Measurements from ENCODE around the gene SHANK1.

DNA sequence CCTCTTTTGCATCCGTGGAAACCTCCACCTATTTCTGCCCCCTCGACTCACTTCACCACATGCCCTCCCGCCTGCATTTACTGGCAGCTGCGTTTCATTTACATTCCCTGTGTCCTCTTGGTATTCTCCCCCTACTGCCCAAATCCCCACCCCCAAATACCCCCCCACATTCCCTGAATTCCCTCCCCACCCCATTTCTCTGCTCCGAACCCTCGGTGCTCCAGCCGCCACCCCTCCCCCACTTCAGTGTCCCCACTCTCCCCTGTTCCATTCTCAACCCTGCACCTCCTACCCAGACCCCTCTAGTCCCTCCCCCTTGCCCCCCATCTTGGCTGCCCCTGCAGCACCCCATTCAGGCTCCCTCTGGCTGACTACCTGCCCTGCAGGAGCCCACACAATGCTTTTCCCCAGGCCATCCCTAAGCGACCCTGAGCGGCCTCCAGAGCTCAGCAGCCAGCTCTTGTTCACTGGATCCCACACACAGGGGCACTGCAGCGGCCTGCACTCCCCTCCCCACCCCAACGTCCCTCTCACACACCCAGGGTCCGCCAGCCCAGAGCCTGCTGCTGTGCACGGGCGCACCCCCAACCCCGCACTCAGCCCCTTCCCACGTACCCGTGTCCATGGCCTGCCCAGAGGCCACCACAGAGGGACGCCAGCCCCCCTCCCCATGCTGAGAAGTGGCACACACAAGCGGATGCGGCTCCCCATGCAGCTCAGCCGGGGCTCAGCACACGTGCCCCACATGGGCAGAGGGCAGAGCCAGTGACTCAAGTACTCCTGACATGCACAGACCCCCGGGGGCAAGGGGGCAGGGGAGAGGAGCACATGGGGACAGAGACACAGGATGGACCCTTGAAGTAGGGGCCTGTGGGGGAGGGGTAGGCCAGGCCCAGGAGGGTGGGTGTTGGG, 26.3 kb downstream of the SHANK1 start:
- TF ChIP-seq, protein P1, sequence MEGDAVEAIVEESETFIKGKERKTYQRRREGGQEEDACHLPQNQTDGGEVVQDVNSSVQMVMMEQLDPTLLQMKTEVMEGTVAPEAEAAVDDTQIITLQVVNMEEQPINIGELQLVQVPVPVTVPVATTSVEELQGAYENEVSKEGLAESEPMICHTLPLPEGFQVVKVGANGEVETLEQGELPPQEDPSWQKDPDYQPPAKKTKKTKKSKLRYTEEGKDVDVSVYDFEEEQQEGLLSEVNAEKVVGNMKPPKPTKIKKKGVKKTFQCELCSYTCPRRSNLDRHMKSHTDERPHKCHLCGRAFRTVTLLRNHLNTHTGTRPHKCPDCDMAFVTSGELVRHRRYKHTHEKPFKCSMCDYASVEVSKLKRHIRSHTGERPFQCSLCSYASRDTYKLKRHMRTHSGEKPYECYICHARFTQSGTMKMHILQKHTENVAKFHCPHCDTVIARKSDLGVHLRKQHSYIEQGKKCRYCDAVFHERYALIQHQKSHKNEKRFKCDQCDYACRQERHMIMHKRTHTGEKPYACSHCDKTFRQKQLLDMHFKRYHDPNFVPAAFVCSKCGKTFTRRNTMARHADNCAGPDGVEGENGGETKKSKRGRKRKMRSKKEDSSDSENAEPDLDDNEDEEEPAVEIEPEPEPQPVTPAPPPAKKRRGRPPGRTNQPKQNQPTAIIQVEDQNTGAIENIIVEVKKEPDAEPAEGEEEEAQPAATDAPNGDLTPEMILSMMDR (IDR thresholded peaks at IDR 0.05; ENCODE audit: insufficient read depth, low read length, poor library complexity, severe bottlenecking), result no peak
- no peak for TF ChIP-seq EZH2phosphoT487 (conservative IDR thresholded peaks at IDR 0.05; ENCODE audit: low read length)

Measured in SU-DHL-6 (cell line).